Sigmoid colon (tissue), 7 donors: ENCODE measurements around the gene DTX1. TPM values are rescaled to one million over a fixed set of nuclear protein-coding genes. Genes with fewer than 3 reads are reported as not detected.

Experiments
- DNase-seq: peaks from one replicate; pipeline ENCODE4 v3.0.0-alpha.2; 2019
- H3K27ac ChIP-seq, 4 donors: fragments of 200-600 bp; sonication (generic); one replicate each; pipeline ENCODE4 v1.5.1; 2016 to 2019; ENCODE audit warnings: mild to moderate bottlenecking in 1 of 4
- H3K27me3 ChIP-seq, 3 donors: fragments of 200-600 bp; sonication (generic); one replicate each; pipeline ENCODE4 v1.5.1; 2019; ENCODE audit warnings: mild to moderate bottlenecking in 1 of 3
- H3K36me3 ChIP-seq, 4 donors: fragments of 200-600 bp; sonication (generic); one replicate each; pipeline ENCODE4 v1.5.1; 2016 to 2019
- H3K4me1 ChIP-seq, 4 donors: fragments of 200-600 bp; sonication (generic); one replicate each; pipeline ENCODE4 v1.5.1; 2017 to 2019
- H3K4me3 ChIP-seq, 4 donors: fragments of 200-600 bp; sonication (generic); one replicate each; pipeline ENCODE4 v1.5.1; 2017 to 2019; ENCODE audit warnings: mild to moderate bottlenecking in 2 of 4, moderate library complexity in 1 of 4
- H3K9me3 ChIP-seq, 4 donors: fragments of 200-600 bp in 3 of 4; sonication (generic) in 3 of 4; one replicate each; pipeline versions ENCODE4 v1.5.1 to v1.6.1; 2013 to 2019
- EP300 ChIP-seq, 4 donors: sonication (generic); formaldehyde crosslinking; IDR thresholded peaks; one replicate each; pipeline ENCODE4 v1.6.1; 2017; ENCODE audit warnings: antibody characterized with exemption in 4 of 4
- POLR2A ChIP-seq, 2 donors: fragments of 450-650 bp; IDR thresholded peaks; one replicate each; pipeline ENCODE4 v1.6.1; 2016; ENCODE audit warnings: antibody characterized with exemption in 2 of 2, mild to moderate bottlenecking in 2 of 2, moderate library complexity in 2 of 2
- POLR2AphosphoS5 ChIP-seq, 4 donors: sonication (generic); formaldehyde crosslinking; IDR thresholded peaks; one replicate each; pipeline ENCODE4 v1.6.1; 2017; ENCODE audit warnings: antibody characterized with exemption in 4 of 4
- WGBS, 2 donors: extraction: QIAGEN DNeasy Blood & Tissue Kit; methylation state at CpG; one replicate each; pipeline ENCODE4 v1.1.7; 2013; 5-methylcytosine and 5-hydroxymethylcytosine counted together
- intact Hi-C: fragments of 100-400 bp; cut with DNase I; formaldehyde crosslinking; loops from one replicate; pipeline ENCODE4 v1.15.1; 2023
- polyA plus RNA-seq, 3 donors: library from polyadenylated mRNA; stranded (reverse); fragments of 200-250 nt; gene quantifications; one replicate each; pipeline ENCODE4 v1.2.3, GENCODE V29; 2013
- total RNA-seq, 4 donors: library from RNA; depleted of rRNA; stranded (reverse); fragments of >200 nt; gene quantifications; one replicate each; pipeline ENCODE4 v1.1.0, GENCODE V29; 2016
- TF ChIP-seq, protein P1 (sequence below), 4 experiments: fragments of 450-650 bp in 3 of 4; fragments of 200-600 bp in 1 of 4; IDR thresholded peaks; one replicate each; pipeline ENCODE4 v1.5.1; 2016 to 2019; ENCODE audit warnings: antibody characterized with exemption in 4 of 4, mild to moderate bottlenecking in 3 of 4, moderate library complexity in 2 of 4
- donor health status: healthy with polysubstance abuse.
- donor health status: Bipolar disorder and iron deficiency.
- donor health status: healthy.

Gene DTX1
- total and polyA plus RNA-seq, 7 donors: 1.2 to 15.8 (median 3.0) TPM

DNA sequence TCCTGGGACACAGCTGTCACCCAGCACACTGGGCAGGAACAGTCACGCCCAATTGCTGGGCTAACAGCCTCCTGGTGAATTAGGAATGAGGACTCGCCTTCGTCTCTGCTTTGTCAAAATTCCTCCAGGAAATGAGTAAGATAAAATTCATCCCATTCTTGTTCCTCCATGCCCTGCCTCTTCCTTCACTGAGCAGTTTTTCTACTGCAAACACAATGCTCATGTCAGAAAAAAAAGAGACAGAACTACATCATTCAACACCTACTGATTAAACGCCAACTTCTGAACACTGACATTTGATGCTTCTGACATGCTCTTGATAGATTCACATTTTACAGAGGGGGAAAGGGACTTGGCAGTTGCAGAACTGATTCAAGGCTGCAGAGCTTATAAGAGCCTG, 37.5 kb upstream of the DTX1 start:
- TF ChIP-seq, protein P1, sequence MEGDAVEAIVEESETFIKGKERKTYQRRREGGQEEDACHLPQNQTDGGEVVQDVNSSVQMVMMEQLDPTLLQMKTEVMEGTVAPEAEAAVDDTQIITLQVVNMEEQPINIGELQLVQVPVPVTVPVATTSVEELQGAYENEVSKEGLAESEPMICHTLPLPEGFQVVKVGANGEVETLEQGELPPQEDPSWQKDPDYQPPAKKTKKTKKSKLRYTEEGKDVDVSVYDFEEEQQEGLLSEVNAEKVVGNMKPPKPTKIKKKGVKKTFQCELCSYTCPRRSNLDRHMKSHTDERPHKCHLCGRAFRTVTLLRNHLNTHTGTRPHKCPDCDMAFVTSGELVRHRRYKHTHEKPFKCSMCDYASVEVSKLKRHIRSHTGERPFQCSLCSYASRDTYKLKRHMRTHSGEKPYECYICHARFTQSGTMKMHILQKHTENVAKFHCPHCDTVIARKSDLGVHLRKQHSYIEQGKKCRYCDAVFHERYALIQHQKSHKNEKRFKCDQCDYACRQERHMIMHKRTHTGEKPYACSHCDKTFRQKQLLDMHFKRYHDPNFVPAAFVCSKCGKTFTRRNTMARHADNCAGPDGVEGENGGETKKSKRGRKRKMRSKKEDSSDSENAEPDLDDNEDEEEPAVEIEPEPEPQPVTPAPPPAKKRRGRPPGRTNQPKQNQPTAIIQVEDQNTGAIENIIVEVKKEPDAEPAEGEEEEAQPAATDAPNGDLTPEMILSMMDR (IDR thresholded peaks at IDR 0.05): no peak
- TF ChIP-seq POLR2AphosphoS5 (IDR thresholded peaks at IDR 0.05) (no peak), POLR2A (IDR thresholded peaks at IDR 0.05) (no peak), EP300 (IDR thresholded peaks at IDR 0.05) (no peak)
- no peak for DNase-seq
- no peaks in the 10 kb centered on the region for H3K4me1 ChIP-seq
- no peak overlapping the region for H3K4me3 ChIP-seq
- H3K27ac ChIP-seq: no peak overlapping the region
- intact Hi-C loops: no loop called here
- 24 to 70% methylated on average over 4 of the region's 4 CpGs for WGBS, 2 donors
- no peaks in the 10 kb centered on the region for H3K36me3 ChIP-seq
- H3K27me3 ChIP-seq: peaks cover 0 to 3% (median 0%) of the 10 kb centered on the region in 3 donors
- no peaks in the 10 kb centered on the region for H3K9me3 ChIP-seq

DNA sequence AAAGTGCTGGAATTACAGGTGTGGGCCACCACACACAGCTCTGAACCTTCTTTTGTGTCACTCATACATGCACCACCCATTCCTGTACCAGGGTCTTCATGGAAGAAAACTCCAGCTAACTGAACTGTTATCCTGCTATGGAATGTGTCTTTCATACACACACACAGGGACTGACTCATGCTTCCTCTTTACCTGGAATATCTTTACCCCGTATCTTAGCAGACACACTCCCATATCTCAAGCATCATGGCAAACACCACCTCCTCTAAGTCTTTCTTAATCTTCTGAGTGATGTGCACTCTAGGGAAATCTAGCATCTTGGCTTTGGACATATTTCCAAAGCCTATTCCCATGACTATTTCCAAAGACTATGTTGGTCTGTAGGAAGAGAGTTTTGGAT, 35.0 kb upstream of the DTX1 start:
- intact Hi-C loops: no loop called here
- no peak for DNase-seq
- H3K4me3 ChIP-seq: no peak overlapping the region
- H3K27ac ChIP-seq: no peak overlapping the region
- TF ChIP-seq POLR2A (IDR thresholded peaks at IDR 0.05) (no peak), EP300 (IDR thresholded peaks at IDR 0.05) (no peak), POLR2AphosphoS5 (IDR thresholded peaks at IDR 0.05) (no peak)
- TF ChIP-seq, protein P1 (IDR thresholded peaks at IDR 0.05): no peak
- no peaks in the 10 kb centered on the region for H3K36me3 ChIP-seq
- H3K27me3 ChIP-seq: no peaks in the 10 kb centered on the region
- H3K4me1 ChIP-seq: no peaks in the 10 kb centered on the region
- 85 to 89% methylated on average over 1 of the region's 1 CpG for WGBS, 2 donors
- H3K9me3 ChIP-seq: no peaks in the 10 kb centered on the region

DNA sequence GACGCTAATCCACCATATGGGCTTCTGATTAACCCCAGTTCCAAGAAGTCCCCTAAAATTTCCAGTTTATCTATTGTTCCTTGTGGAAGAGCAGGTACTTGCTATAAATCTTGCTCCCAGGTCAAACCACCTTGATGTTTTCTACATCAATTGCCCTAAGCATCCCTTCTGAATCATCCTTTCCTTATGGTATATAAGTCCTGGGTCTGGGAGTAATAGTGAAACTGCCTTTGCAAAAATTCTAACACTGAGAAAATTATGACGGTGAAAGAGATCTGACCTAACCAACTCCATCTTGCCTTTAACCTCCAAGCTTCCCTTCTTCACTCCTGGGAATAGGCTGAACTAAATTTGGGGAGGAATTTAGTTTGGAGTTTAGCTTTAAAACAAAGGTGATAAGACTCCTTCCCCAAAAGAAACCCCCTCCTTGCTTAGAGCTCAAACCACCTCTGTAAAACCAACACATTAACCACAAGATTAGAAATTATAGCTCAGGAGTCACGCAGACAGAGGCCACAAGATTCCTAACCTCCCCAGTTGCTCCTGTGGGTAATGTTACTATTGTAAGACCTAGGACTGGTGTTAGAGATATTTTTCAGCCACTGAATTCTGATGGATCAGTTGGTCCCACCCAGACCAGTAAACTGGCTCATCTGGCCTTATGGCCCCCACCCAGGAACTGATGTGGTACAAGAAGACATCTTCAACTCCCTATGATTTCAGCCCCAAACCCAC, 33.8 kb upstream of the DTX1 start:
- intact Hi-C loops: no loop called here
- DNase-seq: no peak
- TF ChIP-seq POLR2AphosphoS5 (IDR thresholded peaks at IDR 0.05) (no peak), POLR2A (IDR thresholded peaks at IDR 0.05) (no peak), EP300 (IDR thresholded peaks at IDR 0.05) (no peak)
- TF ChIP-seq, protein P1 (IDR thresholded peaks at IDR 0.05): no peak

DNA sequence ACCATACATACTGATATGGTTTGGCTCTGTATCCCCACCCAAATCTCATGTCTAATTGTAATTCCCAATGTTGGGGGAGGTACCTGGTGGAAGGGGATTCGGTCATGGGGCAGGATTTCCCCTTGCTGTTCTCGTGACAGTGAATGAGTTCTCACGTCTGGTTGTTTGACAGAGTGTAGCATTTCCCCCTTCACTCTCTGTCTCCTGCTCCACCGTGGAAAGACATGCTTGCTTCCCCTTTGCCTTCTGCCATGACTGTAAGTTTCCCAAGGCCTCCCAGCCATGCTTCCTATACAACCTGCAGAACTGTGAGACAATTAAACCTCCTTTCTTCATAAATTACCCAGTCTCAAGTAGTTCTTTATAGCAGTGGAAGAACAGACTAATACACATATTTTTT, 28.8 kb upstream of the DTX1 start:
- H3K27ac ChIP-seq: no peak overlapping the region

More for the DNA sequence above, 33.8 kb upstream of the DTX1 start:
- H3K9me3 ChIP-seq: no peaks in the 10 kb centered on the region
- H3K27me3 ChIP-seq: no peaks in the 10 kb centered on the region
- H3K36me3 ChIP-seq: no peaks in the 10 kb centered on the region
- no peak overlapping the region for H3K4me3 ChIP-seq
- no peak overlapping the region for H3K27ac ChIP-seq
- no peaks in the 10 kb centered on the region for H3K4me1 ChIP-seq
- 77 to 86% methylated on average over 3 of the region's 3 CpGs for WGBS, 2 donors

More for the DNA sequence above, 28.8 kb upstream of the DTX1 start:
- peaks cover 0 to 6% (median 0%) of the 10 kb centered on the region in 3 donors for H3K27me3 ChIP-seq
- intact Hi-C loops: no loop called here
- no peak for TF ChIP-seq EP300 (IDR thresholded peaks at IDR 0.05)
- TF ChIP-seq, protein P1 (IDR thresholded peaks at IDR 0.05): no peak
- no peaks in the 10 kb centered on the region for H3K9me3 ChIP-seq
- 47 to 65% methylated on average over 4 of the region's 4 CpGs for WGBS, 2 donors
- H3K36me3 ChIP-seq: no peaks in the 10 kb centered on the region
- no peak overlapping the region for H3K4me3 ChIP-seq
- peaks cover 0 to 4% (median 0%) of the 10 kb centered on the region in 4 donors for H3K4me1 ChIP-seq
- DNase-seq: no peak
